GM19351 (cell line): ENCODE data around the gene CAMK2A.

Experiments
- ATAC-seq: cut with Tn5 transposase; IDR thresholded peaks from one replicate; pipeline ENCODE4 v1.9.1; 2021; ENCODE audit warnings: mild to moderate bottlenecking, moderate library complexity; ENCODE audit not compliant: unreplicated experiment

The CAMK2A gene

GRCh38 chr5:150289551-150290390 lies at the start of gene CAMK2A:
CAMK2A (minus strand) TSS chr5:150289773; CDS start chr5:150289625, 148 bp downstream.
- no peak for ATAC-seq

GRCh38 chr5:150339165-150339564 lies 49.6 kb upstream of the CAMK2A start:
- no peak for ATAC-seq

- ATAC-seq, result no peak
Observed at GRCh38 chr5:150338546-150338945, 49.0 kb upstream of the CAMK2A start.

GRCh38 chr5:150335778-150336177 lies 46.2 kb upstream of the CAMK2A start:
- no peak for ATAC-seq

- ATAC-seq, result no peak
Observed at GRCh38 chr5:150333400-150333799, 43.8 kb upstream of the CAMK2A start.

- no peak for ATAC-seq
Observed at GRCh38 chr5:150329881-150330876, 40.6 kb upstream of the CAMK2A start.

GRCh38 chr5:150329038-150329437 lies 39.5 kb upstream of the CAMK2A start:
- no peak for ATAC-seq

GRCh38 chr5:150328515-150328914 lies 38.9 kb upstream of the CAMK2A start:
- no peak for ATAC-seq

GRCh38 chr5:150327139-150327538 lies 37.6 kb upstream of the CAMK2A start:
- ATAC-seq, result no peak

- no peak for ATAC-seq
Observed at GRCh38 chr5:150326707-150327106, 37.1 kb upstream of the CAMK2A start.

GRCh38 chr5:150325426-150325825 lies 35.9 kb upstream of the CAMK2A start:
- no peak for ATAC-seq

- ATAC-seq, result no peak
Observed at GRCh38 chr5:150323819-150324218, 34.2 kb upstream of the CAMK2A start.

- ATAC-seq, result no peak
Observed at GRCh38 chr5:150323092-150323491, 33.5 kb upstream of the CAMK2A start.

GRCh38 chr5:150322202-150322601 lies 32.6 kb upstream of the CAMK2A start:
- ATAC-seq, result no peak

GRCh38 chr5:150321784-150322183 lies 32.2 kb upstream of the CAMK2A start:
- no peak for ATAC-seq

- no peak for ATAC-seq
Observed at GRCh38 chr5:150321211-150321610, 31.6 kb upstream of the CAMK2A start.

- ATAC-seq, result no peak
Observed at GRCh38 chr5:150320044-150320613, 30.6 kb upstream of the CAMK2A start.

- ATAC-seq, result no peak
Observed at GRCh38 chr5:150319484-150319790, 29.9 kb upstream of the CAMK2A start.

- no peak for ATAC-seq
Observed at GRCh38 chr5:150318613-150319483, 29.3 kb upstream of the CAMK2A start.
